ENCODE measurements around the gene HINFP. TPM values are rescaled to one million over a fixed set of nuclear protein-coding genes. Genes with fewer than 3 reads are reported as not detected.

Gene HINFP
- total and polyA plus RNA-seq, 9 of the 15 experiments (the other 6 are each of a cell fraction or from before 2014, with no cell fraction given) = 13.8 to 34.1 (median 22.5) TPM

DNA sequence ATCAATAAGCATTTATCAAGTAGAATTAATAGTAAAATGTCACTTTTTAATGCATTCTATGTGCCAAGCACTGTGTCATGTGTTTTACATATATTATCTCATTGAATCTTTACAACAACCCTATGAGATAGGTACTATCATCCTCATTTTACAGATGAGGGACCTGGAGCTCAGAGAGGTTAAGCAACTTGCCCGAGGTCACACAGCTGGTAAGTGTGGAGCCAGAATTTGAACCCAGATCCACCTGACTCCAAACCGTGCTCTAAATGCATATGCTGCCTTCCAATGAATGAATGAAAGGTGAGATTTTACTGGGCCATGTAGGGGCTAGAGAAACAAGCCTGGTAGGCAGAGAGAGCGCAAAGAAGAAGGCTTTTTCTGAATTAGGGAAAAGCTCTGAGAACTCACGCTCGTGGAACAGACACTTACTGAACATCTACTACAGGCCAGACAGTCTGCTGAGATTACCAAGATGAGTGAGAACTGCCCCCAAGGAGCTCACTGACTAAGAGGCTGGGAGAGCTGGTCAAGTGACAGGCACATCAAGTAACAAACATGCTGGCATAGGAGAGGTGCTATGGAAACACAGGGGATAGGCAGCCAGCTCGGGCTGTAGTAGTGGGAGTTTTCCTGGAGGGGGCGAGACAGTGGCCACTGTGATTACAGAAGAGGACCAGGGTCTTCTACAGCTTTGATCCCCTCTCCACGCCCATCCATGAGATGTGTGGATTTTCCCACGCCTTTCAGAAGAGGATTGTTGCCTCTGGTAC, 31.9 kb downstream of the HINFP start (continued):
- no peak for TF ChIP-seq ZNF644 (tag; IDR thresholded peaks at IDR 0.05; ENCODE audit: low read depth)

DNA sequence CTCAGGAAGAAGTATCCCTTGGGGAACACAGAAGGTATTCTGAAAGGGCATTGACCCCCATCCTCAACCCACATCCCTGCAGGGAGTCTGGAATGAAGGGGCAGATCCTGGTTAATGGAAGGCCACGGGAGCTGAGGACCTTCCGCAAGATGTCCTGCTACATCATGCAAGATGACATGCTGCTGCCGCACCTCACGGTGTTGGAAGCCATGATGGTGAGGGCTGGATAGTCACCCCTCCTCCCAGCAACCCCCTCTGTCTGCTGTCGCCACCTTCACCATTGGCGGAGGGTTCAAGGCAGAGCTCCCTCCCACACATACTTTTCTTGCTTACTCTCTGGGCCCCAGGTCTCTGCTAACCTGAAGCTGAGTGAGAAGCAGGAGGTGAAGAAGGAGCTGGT, 32.8 kb downstream of the HINFP start:
- intact Hi-C loops (cut with micrococcal nuclease) (no loop called here), in situ Hi-C loops (cut with MboI) (no loop called here)
- BruUV-seq (replicated peaks) = no TSS peak
- POLR2A ChIA-PET = interaction anchor here (0.6 to 0.8 kb wide), 2 partner anchors 41 to 59 kb away, joined by 3 read pairs; a partner anchor contains a TSS
- FAIRE-seq (peak; percentile 40), ATAC-seq (peak; percentile 24), DNase-seq (ENCODE audit: extremely low read depth in 1 of 4, low spot score in 3 of 4) (no peak)
- Histone ChIP-seq H3K27ac (ENCODE audit: extremely low read depth, low read depth, low read length) (no peak overlapping the region), H3K4me3 (no peak overlapping the region), H3K27me3 (ENCODE audit: control insufficient read depth in 2 of 2, insufficient read depth in 2 of 2, low read length in 2 of 2) (peaks cover 4 to 22% of the 10 kb centered on the region in 2 experiments; a peak in 4 of 5 replicates), H3K9ac (ENCODE audit: insufficient read depth in 1 of 2, low read depth in 2 of 2, low read length in 2 of 2) (peak overlapping the region in 1 of 2 experiments; percentile 61; a peak in 1 of 4 replicates), H3K4me1 (replicated peaks in 1 of 2; ENCODE audit: control insufficient read depth in 2 of 2, insufficient read depth in 2 of 2, low read length in 2 of 2) (peaks cover 15 to 26% of the 10 kb centered on the region in 2 experiments; a peak in 4 of 5 replicates), H3K9me1 (ENCODE audit: control insufficient read depth, insufficient read depth, low read length) (no peaks in the 10 kb centered on the region), H2AFZ (ENCODE audit: low read depth, low read length) (peak overlapping the region; percentile 36; the same call in 1 of the 2 replicates), H3K4me2 (ENCODE audit: insufficient read depth, low read length) (no peak overlapping the region), H3K79me2 (ENCODE audit: control insufficient read depth, insufficient read depth, low read length) (no peaks in the 10 kb centered on the region), H3K9me3 (replicated peaks; ENCODE audit: control insufficient read depth, insufficient read depth, low read depth, low read length) (no peaks in the 10 kb centered on the region), H3K36me3 (ENCODE audit: control insufficient read depth, insufficient read depth, low read length) (no peaks in the 10 kb centered on the region), H4K20me1 (replicated peaks; ENCODE audit: control insufficient read depth, insufficient read depth, low read length) (no peaks in the 10 kb centered on the region; the same call in 1 of the 2 replicates)
- WGBS (ENCODE audit: insufficient coverage, low coverage, missing lambda C conversion rate) = 37% methylated on average over 6 of the region's 6 CpGs
- CTCF ChIA-PET (ENCODE audit: low intra/inter-chr PET ratio) = interaction anchor here (0.6 kb wide), 1 partner anchor 343 kb away, joined by 3 read pairs; no protein-coding TSS in a partner anchor
- TF ChIP-seq FOXK1 (CRISPR knock-in tag; IDR thresholded peaks at IDR 0.05; ENCODE audit: borderline replicate concordance) (no peak), YY1 (IDR thresholded peaks at IDR 0.05; ENCODE audit: borderline replicate concordance in 1 of 3, control insufficient read depth in 1 of 3, extremely low read depth in 1 of 3, insufficient read depth in 3 of 3, insufficient read length in 1 of 3, insufficient replicate concordance in 2 of 3, low read depth in 1 of 3, low read length in 2 of 3) (peak in 2 of 3 experiments; percentile 43 to 75)
